ENCODE results near the gene TMEM214.

TMEM214 gene

DNA sequence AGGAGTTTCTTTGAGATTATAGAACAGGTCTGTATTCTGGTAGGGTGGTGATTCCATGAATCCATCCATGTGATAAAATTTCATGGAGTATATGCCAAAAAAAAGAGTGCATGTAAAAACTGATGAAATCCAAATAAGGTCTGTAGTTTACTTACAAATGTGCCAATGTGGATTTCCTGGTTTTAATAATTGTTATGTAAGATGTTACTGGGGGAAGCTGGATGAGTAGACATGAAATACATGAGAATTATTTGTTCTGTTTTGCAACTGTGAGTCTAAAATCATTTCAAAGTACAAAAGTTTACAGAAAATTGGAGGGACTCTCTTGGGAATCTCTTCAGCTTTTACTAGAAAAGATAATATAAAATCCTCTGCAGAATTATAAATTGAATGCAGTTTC is 23.7 kb upstream of the TMEM214 start:
- H3K4me3 ChIP-seq (ENCODE audit: low read depth, low read length), result no peak overlapping the region
- TF ChIP-seq, protein P1, sequence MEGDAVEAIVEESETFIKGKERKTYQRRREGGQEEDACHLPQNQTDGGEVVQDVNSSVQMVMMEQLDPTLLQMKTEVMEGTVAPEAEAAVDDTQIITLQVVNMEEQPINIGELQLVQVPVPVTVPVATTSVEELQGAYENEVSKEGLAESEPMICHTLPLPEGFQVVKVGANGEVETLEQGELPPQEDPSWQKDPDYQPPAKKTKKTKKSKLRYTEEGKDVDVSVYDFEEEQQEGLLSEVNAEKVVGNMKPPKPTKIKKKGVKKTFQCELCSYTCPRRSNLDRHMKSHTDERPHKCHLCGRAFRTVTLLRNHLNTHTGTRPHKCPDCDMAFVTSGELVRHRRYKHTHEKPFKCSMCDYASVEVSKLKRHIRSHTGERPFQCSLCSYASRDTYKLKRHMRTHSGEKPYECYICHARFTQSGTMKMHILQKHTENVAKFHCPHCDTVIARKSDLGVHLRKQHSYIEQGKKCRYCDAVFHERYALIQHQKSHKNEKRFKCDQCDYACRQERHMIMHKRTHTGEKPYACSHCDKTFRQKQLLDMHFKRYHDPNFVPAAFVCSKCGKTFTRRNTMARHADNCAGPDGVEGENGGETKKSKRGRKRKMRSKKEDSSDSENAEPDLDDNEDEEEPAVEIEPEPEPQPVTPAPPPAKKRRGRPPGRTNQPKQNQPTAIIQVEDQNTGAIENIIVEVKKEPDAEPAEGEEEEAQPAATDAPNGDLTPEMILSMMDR (conservative IDR thresholded peaks at IDR 0.05; ENCODE audit: low read depth, low read length), result no peak
- no peak for DNase-seq (ENCODE audit: low read depth)

DNA sequence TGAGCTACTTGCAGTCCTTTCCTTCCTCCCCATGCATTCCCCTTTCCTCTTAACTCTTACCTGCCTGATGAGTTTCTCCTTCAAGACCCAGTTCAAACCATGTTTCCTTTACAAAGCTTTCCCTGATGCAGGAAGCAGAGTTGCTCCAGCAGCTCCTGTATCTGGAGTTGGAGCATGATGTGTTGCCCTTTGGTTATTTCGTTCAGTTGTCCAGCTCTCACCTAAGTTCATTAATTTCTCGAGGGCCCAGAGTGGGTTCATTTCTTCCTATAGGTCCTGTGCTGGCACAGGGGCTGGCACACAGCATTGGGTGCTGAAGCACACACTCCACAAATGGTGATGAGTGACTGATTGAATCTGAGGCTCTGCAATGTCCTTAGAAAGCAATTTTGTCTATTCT is 23.0 kb upstream of the TMEM214 start:
- TF ChIP-seq, protein P1 (conservative IDR thresholded peaks at IDR 0.05; ENCODE audit: low read depth, low read length), result no peak
- H3K4me3 ChIP-seq (ENCODE audit: low read depth, low read length), result no peak overlapping the region
- no peak for DNase-seq (ENCODE audit: low read depth)

DNA sequence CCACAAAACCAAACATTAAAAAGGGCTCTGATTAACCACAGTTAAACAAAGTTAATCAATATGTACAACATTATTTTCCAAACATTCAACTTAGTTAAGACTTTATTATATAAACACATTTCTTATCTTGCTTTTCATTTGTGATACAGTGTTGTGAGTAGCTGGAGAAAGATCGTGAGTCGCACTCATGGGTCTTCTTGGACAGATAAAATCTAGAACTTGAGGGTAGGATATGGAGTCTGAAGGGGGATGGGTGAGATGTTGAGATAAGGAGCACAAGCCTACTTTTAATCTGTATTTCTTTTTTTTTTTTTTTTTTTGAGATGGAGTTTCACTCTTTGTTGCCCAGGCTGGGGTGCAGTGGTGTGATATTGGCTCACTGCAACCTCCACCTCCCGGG is 22.6 kb upstream of the TMEM214 start:
- DNase-seq (ENCODE audit: low read depth), result no peak
- TF ChIP-seq, protein P1 (conservative IDR thresholded peaks at IDR 0.05; ENCODE audit: low read depth, low read length), result no peak
- H3K4me3 ChIP-seq (ENCODE audit: low read depth, low read length), result no peak overlapping the region

DNA sequence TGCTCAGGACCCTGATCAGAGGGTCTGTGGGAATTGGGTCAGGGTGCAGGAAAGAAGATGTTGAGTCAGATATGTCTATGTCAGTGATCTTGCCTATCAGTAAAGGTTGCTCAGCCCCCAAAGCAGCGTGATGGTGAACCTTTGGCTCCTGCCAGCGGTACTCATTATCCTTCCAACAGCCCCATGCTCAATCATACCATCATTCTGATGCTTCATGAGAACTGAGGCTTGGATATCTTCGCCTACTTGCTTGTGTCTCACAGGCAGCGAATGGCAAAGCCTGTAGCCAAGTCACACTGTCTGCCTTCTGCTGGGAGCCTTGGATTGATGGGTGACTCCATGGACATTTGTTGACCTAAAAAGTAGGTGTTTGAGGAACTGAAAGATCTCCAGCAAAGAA is 19.0 kb upstream of the TMEM214 start:
- no peak for DNase-seq (ENCODE audit: low read depth)
- no peak overlapping the region for H3K4me3 ChIP-seq (ENCODE audit: low read depth, low read length)
- TF ChIP-seq, protein P1 (conservative IDR thresholded peaks at IDR 0.05; ENCODE audit: low read depth, low read length), result no peak

DNA sequence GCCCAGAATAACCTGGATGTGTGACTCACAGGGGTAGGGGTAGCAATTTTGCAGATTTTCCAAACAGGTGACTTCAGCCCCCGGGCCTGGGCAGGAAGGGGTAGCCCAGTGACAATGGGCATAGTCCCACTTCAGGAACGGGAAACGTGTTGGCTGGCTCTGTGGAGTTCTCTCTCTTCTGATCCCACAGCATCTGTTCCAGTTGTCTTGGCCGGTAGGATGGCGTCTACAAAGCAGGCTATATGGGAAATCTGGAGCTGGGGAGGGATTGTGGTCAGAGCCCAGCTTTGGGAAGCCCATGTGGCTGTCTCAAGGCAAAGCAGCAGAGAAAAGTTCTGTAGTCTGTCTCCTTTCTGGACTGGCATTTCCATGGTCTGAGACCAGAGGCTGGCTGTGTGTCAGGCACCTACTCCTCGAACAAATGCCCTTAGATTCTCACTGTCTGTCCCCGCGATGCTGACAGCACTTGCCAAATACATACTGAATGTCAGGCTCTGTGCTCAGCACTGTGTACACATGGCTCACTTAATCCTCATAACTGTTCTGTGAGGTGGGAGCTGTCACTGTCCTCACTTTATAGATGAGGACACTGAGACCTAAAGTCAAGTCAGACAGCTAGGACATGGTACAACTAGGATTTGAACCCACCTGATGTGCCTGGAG is 17.9 kb upstream of the TMEM214 start:
- TF ChIP-seq, protein P1 (conservative IDR thresholded peaks at IDR 0.05; ENCODE audit: low read depth, low read length), result no peak
- DNase-seq (ENCODE audit: low read depth), result no peak
- H3K4me3 ChIP-seq (ENCODE audit: low read depth, low read length), result no peak overlapping the region

DNA sequence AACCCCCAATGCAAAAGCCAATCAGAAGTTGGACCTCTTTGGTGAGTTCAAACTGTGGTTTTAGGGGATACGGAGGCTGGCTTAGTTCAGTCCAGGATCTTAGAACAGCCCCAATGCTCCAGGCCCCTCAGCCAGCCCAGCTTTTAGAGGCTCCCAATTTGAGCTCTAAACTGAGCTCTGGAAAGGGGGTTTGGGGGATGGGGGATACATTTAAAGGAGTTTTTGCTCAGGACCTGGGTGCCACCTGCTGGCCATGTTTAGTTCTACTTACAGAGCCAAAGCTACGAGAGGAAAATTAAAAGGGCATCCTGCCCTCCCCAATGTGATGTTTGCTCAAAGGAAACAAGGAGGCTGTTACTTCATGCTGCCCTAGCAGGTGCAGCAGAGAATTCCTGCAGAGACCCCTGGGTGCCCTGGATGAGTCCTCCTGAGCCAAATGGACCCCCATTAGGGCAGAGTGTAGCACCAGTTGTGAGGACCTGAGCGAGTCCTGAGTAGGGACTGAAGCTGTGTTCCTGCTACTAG is 15.9 kb upstream of the TMEM214 start:
- peak; percentile 90 for DNase-seq (ENCODE audit: low read depth)
- H3K4me3 ChIP-seq (ENCODE audit: low read depth, low read length), result no peak overlapping the region
- TF ChIP-seq, protein P1 (conservative IDR thresholded peaks at IDR 0.05; ENCODE audit: low read depth, low read length), result peak; percentile 82

DNA sequence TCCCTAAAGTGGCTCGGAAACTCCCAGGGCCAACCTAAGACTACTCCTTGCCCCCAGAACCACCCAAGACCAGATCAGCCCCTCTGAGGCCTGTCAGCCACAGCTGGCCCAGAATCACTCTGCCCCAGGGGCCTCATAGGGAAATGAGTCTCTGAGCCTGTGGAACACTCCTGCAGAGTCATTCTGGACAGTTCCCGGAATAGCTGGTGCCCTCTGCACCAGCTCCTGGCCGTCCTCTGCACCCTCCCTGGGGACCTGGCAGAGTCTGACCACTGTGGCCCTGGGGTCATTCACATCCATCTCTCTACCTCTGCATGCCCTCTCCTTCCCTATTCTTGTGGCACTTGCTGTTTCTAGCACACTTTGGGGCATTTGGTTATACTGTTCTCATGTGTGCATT is 14.6 kb upstream of the TMEM214 start:
- H3K4me3 ChIP-seq (ENCODE audit: low read depth, low read length), result no peak overlapping the region
- DNase-seq (ENCODE audit: low read depth), result no peak
- TF ChIP-seq, protein P1 (conservative IDR thresholded peaks at IDR 0.05; ENCODE audit: low read depth, low read length), result no peak
